ENCODE data around the gene STAP1.
A peak's percentile ranks its signal among the peaks of the same experiment; 100 is the strongest.

Gene STAP1

GRCh38 chr4:67556436-67556835 is 2.1 kb upstream of the STAP1 start:
- no peak for DNase-seq (ENCODE audit: low spot score)

- DNase-seq (ENCODE audit: low spot score) = peak; percentile 54
Observed at GRCh38 chr4:67565284-67565683, 6.8 kb downstream of the STAP1 start.

- no peak for DNase-seq (ENCODE audit: low spot score)
Observed at GRCh38 chr4:67566335-67566734, 7.8 kb downstream of the STAP1 start.

GRCh38 chr4:67568820-67569219 is 10.3 kb downstream of the STAP1 start:
- no peak for DNase-seq (ENCODE audit: low spot score)

- no peak for DNase-seq (ENCODE audit: low spot score)
Observed at GRCh38 chr4:67570537-67570936, 12.0 kb downstream of the STAP1 start.

- no peak for DNase-seq (ENCODE audit: low spot score)
Observed at GRCh38 chr4:67571975-67572374, 13.4 kb downstream of the STAP1 start.

GRCh38 chr4:67573193-67573592 is 14.7 kb downstream of the STAP1 start:
- no peak for DNase-seq (ENCODE audit: low spot score)

GRCh38 chr4:67575232-67576058 is 16.9 kb downstream of the STAP1 start:
- no peak for DNase-seq (ENCODE audit: low spot score)

GRCh38 chr4:67576059-67576466 is 17.5 kb downstream of the STAP1 start:
- DNase-seq (ENCODE audit: low spot score) = no peak

GRCh38 chr4:67576538-67576937 is 18.0 kb downstream of the STAP1 start:
- DNase-seq (ENCODE audit: low spot score) = no peak

GRCh38 chr4:67580577-67580976 is 22.1 kb downstream of the STAP1 start:
- no peak for DNase-seq (ENCODE audit: low spot score)

- no peak for DNase-seq (ENCODE audit: low spot score)
Observed at GRCh38 chr4:67581208-67581857, 22.8 kb downstream of the STAP1 start.

- no peak for DNase-seq (ENCODE audit: low spot score)
Observed at GRCh38 chr4:67581913-67582312, 23.4 kb downstream of the STAP1 start.

- DNase-seq (ENCODE audit: low spot score) = no peak
Observed at GRCh38 chr4:67584496-67584895, 26.0 kb downstream of the STAP1 start.

GRCh38 chr4:67587156-67587555 is 28.6 kb downstream of the STAP1 start:
- DNase-seq (ENCODE audit: low spot score) = no peak

GRCh38 chr4:67593741-67594175 is 35.2 kb downstream of the STAP1 start:
- DNase-seq (ENCODE audit: low spot score) = peak; percentile 43

- DNase-seq (ENCODE audit: low spot score) = no peak
Observed at GRCh38 chr4:67603310-67604028, 44.9 kb downstream of the STAP1 start.

GRCh38 chr4:67604029-67604381 is 45.5 kb downstream of the STAP1 start:
- no peak for DNase-seq (ENCODE audit: low spot score)

GRCh38 chr4:67604749-67605148 is 46.2 kb downstream of the STAP1 start:
- DNase-seq (ENCODE audit: low spot score) = no peak

GRCh38 chr4:67608027-67608426 is 49.5 kb downstream of the STAP1 start:
- DNase-seq (ENCODE audit: low spot score) = no peak

- DNase-seq (ENCODE audit: low spot score) = no peak
Observed at GRCh38 chr4:67614186-67614585, 55.7 kb downstream of the STAP1 start.

GRCh38 chr4:67615119-67615518 is 56.6 kb downstream of the STAP1 start:
- no peak for DNase-seq (ENCODE audit: low spot score)

- no peak for DNase-seq (ENCODE audit: low spot score)
Observed at GRCh38 chr4:67616478-67616877, 58.0 kb downstream of the STAP1 start.

All from GM03348 (cell line).